NCI-H446 treated with DMSO at 0.1 percent for 48 hours (cell line): ENCODE measurements around the gene ZNF32.
"Not testable (repeated sequence)": the region's sequence is repeated elsewhere in the genome, so short reads cannot be mapped to it uniquely, and the experiment has no call there.

Experiments
- DNase-seq: peaks from one replicate; lab custom pipeline; 2025; lab: John Stamatoyannopoulos, UW

The ZNF32 gene

DNA sequence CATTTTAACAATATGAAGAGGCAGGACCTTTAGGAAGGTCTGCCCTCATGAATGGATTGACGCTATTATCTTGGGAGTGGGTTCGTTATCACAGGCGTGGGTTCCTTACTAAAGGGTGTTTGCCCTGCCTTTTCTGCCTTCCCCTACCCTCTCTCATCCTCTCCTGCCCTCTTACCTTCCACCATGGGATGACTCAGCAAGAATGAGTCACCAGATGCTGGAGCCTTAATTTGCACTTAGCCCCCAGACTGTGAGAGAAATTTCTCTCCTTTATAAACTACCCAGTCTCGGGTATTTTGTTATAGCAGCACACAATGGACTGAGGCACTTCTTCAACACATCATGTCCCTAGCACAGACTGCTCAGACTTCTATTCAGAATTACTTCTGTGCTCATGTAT, 31.4 kb upstream of the ZNF32 start:
- no peak for DNase-seq

DNA sequence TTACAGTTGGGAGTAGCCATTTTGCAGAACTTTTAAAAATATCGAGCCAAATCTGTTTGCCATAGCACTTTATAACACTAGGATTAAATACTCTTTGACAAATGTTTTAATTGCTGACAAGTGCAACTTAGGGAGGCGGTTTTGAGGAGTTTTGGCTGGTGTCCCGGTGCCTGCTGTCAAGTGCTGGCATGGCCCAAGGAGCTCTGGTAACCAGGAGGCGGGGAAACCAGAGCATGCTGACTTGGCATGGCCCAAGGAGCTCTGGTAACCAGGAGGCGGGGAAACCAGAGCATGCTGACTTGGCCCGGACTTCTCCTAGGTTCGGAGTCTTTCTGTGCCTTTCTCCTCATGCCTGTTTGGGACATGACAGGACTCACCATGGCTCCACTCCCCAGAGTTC, 30.8 kb upstream of the ZNF32 start:
- peak; percentile 79 for DNase-seq

DNA sequence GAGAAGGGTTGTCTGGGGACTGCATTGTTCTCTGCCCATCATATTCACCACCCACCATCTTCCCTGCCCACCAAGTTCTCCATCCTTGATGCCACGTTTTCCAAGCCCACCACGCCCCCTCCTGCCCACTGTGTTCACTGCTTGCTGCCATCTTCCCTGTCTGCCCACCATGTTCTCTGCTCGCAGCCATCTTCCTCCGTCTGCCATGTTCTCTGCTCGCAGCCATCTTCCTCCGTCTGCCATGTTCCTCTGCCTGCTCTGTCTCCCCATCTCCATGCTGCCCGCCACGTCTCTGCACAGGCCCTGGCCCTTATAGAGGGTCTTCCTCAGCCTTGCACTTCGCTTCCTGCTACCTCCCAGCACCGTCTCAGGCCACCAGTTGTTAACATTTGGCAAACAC, 30.0 kb upstream of the ZNF32 start:
- DNase-seq: no peak

DNA sequence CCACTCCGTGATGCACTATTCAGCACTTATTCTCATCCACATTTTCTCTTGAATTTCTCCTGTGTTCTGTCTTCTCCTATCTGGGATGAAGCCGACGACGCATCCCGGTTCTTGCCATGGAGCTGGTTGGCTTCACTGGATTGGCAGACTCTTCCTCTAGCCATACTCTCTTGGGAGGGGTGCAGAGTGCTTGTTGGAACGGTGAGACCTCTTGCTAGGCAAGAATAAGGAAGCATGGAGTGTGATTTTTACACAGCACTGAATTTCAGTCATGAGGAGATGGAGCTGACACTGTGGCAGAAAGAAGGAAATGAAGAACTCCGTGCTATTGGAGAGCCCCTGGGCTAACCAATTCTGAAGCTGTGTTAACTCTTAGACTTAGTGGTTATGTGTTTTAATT, 28.2 kb upstream of the ZNF32 start:
- DNase-seq: no peak

DNA sequence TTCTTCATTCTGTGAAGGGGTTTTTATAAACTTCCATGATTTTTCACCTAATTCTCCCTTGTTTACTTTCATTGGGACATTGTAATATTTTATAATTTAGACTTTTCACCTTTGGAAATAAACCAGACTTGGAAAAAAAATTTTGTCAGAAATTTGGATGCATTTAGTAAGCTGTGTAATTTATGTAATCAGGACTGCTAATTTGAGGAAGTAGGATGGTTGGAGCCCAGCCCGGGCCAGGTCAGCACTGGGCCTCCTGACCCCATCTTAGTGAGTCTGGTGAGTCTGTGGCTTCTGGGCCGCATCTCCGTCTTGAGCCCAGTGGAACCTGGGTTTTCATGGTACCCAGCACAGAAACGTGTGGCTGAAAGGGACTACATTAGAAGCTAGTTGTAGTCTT, 27.6 kb upstream of the ZNF32 start:
- no peak for DNase-seq

DNA sequence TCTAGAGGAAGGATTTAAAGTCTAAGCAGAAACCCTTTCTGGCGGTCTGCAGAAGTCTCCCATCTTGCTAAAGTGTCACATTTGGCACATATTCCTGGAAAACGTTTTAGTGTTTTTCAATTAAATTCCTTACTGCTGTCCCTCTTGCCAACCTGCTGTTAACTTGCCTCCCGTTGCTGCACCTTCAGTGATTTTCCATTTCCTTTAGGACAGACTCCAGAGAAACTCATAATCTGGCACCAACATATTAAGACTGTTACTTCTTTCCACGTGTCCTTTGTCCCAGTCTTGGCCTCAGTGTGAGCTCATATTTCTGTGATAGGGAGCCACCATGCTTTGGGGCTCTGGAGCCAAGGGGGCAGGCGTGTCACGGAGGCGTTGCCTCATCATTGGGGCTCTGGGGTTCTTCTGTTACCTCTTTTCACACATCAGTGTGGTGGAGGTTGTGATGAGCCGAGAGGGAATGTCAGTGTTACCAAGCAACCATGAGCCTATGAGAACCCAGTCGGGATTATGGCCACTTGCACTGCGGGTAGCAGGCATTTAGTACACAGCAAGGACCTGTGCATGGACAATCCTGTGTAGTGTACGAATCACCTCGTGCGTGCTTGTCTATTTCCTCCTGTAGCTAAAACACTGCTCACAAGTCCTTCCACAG, 26.0 kb upstream of the ZNF32 start:
- DNase-seq: no peak

DNA sequence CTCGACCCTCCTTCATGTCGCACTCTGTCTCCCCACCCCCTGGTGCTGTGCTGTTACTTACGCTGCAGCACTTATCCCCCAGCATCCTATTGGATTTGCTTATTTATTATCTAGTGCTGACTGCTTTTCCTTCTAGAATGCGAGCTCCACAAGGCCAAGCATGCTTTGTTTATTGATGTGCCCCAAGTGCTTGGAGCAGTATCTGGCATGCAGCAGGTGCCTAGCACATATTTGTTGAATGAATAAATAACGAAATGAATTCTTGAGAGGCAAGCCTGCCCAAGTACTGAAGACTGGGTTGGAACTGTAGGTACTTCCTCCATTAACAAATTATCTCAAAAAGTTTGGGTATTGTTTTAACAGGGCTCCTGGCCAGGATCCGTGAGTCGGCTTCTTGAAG, 24.8 kb upstream of the ZNF32 start:
- DNase-seq: no peak

DNA sequence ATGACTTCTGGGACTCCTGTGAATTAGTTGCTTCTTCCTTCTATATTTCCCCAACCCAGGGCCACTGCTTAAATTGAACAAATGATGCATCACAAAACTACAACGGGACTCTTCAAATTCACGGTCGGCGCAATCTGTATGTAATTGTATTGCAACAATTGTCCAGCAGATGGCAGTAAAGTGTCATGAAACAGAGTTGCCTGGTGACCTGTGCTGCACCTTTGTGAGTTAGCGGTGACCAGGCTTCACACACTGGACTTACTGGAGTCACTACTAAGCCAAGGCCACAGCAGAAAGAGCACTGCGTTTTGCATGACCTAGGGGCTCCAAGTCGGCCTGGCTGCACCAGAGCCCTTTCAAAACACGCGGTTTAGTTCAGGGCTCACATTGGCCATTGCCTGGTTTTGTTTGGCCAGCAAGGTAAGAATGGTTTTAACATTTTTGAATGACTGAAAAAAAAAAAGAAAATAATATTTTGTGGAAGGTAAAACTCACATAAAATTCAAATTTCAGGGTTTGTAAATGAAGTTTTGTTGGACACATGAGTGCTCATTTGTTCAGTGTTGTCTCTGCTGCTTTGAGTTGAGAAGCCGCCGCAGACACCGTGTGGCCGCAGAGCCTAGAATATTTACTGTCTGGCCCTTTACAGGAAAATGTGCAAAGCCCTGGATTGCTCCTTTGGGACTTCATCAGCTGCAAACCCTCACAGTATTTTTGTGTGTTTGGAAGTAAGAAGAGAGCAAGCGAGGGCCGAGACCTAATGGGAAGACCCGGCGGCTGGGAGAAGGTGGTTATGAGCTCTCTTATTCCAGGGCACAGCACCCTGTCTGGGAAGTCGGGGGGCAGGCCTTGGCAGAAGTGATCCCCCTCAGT, 23.2 kb upstream of the ZNF32 start:
- no peak for DNase-seq

DNA sequence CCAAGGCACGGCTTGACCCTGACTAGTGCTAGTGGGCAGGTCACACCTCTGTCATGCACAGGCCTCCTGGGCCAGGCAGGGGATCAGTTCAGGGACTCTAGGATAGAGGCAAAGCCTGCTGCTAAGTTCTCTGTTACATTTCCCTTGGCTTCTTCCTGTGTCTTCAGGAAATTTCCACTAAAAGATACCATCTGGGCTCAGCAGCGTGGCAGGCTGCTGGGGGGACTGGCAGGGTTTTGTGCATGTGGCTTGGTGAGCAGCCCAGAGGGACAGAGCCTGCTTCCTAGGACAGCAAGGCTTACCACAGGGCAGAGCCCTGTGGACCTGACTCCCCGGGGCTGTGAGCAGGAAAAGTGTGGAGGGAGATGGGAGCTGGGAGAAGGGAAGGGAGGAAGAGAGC, 20.7 kb upstream of the ZNF32 start:
- no peak for DNase-seq

DNA sequence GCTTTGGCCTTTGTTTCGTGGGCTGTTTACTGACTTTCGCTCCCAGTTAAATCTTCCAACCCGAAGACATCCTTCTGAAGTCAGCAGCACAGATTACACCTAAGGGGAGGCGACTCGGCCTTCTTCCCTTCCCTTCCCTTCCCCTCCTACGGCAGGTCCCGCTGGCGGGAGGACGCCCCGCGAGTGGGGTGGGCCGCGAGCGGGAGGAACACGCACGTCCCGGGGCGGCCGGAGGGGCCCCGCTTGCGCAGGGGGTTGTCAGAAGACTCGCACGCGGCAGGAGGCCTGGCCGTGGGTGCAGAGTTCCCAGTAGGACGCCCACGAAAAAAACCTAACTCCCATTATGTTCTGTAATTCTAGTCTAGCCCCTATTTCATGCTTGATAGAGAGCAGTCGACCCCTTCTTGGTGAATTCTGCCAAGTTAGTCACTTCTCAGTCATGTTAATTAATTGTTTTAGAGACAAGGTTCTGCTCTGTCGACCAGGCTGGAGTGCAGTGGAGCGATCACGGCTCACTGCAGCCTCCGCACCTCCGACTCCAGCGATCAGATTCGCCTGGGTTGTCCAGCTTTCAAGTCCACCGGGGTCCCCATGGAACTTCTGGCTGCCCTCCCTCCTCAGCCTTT, 19.2 kb upstream of the ZNF32 start:
- no peak for DNase-seq

DNA sequence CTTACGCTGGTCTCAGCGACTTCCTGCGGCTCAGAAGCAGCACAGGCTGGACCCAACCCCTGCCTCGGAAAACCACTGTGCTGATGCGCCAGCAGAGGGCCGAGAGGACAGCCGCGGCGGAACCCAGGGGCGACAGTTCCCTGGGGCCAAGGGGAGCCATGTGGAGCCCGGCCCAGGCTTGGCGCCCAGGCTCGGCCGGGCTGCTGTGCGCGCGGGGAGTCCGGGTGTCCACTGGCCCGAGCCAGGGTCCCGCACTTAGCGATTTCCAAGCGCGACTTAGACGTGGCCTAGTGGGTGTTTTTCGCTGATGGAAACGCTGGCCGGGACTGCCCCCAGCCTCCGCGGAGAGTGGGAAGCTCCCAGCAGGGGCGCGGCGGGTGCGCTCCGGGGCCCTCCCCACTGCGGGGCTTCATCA, 18.6 kb upstream of the ZNF32 start:
- DNase-seq: no peak

DNA sequence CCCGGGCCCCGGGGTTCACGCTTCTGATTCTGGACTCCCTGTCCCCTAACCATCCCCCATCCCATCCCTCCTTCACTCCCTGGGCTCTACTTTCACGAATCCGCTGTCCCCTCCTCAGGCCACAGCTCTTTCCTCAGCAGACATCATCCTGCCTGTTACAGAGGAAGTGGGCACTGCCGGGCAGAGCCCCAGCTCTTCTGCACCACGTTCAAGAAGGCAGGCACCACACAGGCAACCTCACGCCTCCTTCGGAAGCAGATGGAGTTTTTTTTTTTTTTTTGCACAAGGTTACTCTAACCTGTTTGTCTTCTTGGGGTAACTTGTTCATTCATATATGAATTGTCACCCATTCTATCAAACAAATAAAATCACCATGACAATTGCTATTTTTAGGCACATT, 17.9 kb upstream of the ZNF32 start:
- no peak for DNase-seq

DNA sequence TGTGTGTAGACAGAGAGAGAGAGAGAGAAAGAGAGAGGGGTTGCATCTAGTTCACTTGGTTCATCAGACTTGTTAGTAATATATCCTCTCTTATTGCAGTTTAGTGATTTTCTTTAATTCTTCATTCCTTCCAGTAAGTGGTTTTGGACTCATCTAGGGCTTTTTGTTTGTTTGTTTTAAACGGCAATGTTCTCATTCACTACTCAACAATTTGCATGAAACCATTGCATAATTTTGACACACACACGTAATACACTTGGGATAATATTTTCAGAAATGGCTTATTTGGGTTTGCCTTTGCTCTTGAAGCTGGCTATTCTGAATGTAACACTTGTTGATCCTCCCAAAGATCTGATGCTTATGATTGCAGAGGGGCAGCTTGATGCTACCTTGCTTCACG, 16.4 kb upstream of the ZNF32 start:
- no peak for DNase-seq

DNA sequence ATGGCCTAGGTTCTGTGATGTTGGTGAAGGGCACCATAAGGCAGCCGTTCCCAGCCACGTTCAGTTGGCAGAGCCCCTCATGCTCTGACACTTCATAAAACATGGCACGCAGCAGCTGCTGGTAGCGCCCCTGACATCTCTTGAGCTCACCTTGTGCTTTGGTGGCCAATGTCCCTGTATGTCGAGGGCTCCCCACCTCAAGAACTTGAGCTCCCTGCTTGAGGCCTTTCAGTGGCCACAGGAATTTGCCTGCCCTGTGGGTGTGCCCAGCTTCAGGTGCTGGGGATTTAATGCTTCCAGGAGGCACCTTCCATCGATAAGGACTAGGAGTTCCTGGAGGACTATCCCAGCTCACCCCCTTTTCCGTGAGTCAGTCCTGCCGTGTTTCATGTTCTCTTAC, 9.5 kb upstream of the ZNF32 start:
- DNase-seq: no peak

DNA sequence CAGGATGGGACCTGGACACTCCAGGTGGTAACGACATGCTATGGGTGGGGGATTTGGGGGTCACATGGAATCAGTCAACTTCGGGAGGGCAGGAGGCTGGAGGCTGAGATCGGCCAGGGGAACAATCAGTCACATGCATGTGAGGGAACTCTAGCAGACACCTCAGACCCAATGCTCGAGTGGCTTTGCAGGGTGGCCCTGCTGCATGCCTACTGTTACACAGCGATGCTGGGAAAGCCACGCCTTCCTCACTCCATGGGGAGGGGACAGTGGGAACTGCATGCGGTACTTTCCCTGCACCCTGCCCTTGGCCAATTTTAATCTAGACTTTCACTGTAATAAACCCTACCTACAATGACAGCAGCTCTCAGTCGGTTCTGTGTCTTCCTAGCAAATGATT, 6.6 kb upstream of the ZNF32 start:
- DNase-seq: no peak

DNA sequence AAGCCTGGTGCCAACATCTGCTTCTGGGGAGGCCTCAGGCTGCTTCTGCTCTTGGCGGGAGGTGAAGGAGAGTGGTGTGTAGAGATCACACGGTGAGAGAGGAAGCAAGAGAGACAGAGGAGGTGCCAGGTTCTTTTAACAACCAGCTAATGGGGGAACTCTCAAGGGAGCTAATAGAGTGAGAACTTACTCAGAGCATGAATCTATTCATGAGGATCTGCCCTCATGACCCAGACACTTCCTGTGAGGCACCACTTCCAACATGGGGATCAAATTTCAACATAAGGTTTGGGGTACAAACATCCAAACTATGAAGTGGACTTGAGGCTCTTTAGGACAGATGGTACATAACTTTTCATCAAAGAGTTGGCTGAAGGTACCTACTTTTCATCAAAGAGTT, 5.1 kb upstream of the ZNF32 start:
- no peak for DNase-seq

DNA sequence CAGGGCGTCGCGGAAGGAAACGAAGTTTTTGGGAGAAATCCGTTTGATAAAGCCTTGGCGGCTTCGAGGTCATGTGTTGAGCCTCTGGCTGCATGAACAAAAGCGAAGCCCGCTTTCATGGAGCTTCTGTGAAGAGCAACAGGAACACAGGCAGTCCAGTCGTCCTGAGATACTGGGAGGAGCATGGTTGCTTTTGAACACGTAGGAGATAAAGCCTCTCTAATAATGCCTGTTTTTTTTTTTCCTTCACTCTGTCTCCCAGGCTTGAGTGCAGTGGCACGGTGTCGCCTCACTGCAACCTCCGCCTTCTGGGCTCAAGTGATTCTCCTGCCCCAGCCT, 473 bp upstream of the ZNF32 start:
- DNase-seq: no peak

DNA sequence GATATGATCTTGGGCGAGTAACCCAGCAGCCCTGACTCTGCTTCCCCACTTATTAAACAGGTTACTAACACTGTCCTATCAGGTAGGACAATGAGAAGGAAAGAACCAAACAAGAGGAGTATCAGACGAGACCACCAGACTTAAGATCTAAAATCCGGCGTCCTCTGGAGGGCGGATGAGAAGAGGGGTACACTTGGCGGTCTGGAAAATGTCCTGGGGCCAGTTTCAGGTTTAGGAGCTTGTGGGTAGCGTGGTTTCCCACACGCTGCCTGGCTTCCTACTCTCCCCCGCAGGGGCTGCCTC, 635 bp downstream of the ZNF32 start:
- DNase-seq: no peak

DNA sequence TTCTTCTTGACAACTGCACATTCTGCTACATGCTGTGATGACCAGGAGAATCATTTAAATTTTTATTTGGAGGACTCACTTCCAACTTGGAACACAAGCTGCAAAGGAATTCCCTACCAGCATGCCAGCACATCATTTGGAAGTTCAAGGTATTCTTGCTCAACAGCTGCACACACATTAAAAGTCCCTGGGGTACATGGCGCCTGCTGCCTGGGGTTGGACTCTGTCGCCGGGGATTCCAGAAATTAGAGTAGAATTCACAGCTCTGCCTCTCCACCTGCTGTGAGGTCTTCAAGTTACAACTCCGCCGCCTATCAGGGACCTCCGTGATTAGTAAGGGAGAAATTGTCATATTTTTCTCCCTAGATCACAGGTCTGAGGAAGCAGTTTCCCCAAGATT, 1.1 kb downstream of the ZNF32 start:
- DNase-seq: no peak

DNA sequence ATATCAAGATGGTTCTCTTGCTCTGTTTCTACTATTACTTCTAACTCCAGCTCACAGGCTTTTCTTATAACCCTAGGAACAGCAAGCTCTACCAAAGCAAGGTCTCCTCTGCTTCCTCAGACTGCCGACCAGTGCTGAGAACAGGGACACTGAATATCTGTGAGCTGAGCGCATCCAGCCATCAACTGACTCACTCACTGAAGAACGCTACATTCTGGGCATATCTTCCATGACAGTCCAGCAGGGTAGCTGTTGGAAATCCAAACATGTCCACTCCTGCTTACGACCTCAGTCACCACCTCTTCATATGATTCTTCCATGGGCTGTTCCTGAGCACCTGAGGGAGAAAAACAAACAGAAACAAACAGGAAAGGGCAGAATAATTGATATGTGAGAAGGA, 2.8 kb downstream of the ZNF32 start:
- no peak for DNase-seq

DNA sequence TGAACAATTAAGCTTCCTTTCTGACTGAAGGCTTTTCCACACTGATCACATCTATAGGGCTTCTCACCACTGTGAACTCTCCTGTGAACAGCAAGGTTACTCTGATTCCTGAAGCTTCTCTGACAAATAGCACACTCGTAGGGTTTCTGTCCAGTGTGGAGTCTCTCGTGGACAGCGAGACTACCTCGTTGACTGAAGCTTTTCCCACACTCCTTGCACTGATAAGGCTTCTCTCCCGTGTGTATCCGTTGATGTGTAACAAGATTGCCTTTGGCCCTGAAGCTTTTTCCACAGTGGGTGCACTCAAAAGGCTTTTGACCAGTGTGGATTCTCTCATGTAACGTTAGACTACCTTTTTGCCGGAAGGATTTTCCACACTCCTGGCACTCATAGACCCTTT, 4.4 kb downstream of the ZNF32 start:
- DNase-seq: no peak

DNA sequence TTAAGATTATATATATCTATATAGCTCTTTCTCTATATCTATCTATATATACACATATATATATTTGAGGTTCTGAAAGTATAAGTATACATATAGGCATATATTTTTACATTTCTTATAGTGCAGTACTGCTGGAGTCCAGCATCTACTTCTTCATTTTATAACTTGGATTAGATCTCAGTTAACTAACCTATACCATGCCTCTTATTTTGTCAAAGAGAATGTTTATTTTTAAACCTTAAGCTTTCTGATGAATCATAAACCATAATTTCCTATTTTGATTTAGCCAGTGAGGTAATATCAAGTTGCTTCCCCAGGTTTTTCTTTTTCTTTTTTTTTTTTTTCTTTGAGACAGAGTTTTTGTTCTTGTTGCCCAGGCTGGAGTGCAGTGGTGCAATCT, 8.1 kb downstream of the ZNF32 start:
- DNase-seq: no peak

DNA sequence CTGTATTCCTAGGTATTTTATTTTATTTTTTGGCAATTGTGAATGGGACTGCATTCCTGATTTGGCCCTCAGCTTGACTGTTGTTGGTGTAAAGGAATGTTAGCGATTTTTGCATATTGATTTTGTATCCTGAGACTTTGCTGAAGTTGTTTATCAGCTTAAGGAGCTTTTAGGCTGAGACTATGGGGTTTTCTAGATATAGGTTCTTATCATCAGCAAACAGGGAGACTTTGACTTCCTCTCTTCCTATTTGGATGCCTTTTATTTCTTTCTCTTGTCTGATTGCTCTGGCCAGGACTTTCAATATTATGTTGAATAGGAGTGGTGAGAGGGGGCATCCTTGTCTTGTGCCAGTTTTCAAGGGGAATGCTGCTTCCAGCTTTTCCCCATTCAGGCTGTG, 12.9 kb downstream of the ZNF32 start:
- DNase-seq: not testable (repeated sequence)

DNA sequence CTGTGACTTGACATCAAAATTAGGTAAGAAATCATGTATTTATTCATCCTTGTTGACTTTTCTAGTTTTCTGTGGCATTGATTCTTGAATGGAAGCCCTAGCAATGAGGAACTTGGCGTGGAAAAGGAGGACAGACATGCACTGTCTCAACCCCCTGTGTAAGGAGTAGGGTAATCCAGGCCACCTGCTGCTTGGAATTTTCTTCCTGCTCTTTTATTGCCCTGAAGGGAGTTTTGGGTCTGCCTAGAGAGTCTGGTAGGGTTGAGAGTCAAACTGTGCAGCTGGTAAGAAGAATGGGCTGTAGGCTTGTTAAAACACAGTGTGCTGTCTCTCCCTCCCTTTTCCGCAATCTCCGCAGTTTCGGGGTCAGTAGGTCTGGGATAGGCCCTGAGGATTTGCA, 19.7 kb downstream of the ZNF32 start:
- no peak for DNase-seq
